Cerebellar cortex (tissue), 1 donor: ENCODE data around the gene PDGFRB.
A peak's percentile ranks its signal among the peaks of the same experiment; 100 is the strongest.

ENCODE experiments used
- DNase-seq: peaks from one replicate; pipeline ENCODE4 v3.0.0-alpha.2; 2015; ENCODE audit warnings: low spot score

Gene PDGFRB

GRCh38 chr5:150144246-150144801 is 11.3 kb downstream of the PDGFRB start:
- no peak for DNase-seq

- DNase-seq = no peak
Observed at GRCh38 chr5:150143350-150144245, 12.0 kb downstream of the PDGFRB start.

GRCh38 chr5:150142959-150143349 is 12.7 kb downstream of the PDGFRB start:
- DNase-seq = no peak

- DNase-seq = peak; percentile 52
Observed at GRCh38 chr5:150142185-150142958, 13.3 kb downstream of the PDGFRB start.

GRCh38 chr5:150141544-150142184 is 14.0 kb downstream of the PDGFRB start:
- DNase-seq = no peak

- DNase-seq = no peak
Observed at GRCh38 chr5:150140830-150141229, 14.8 kb downstream of the PDGFRB start.

- DNase-seq = no peak
Observed at GRCh38 chr5:150139334-150139733, 16.3 kb downstream of the PDGFRB start.

GRCh38 chr5:150138551-150139265 is 16.9 kb downstream of the PDGFRB start:
- DNase-seq = no peak

- no peak for DNase-seq
Observed at GRCh38 chr5:150137997-150138396, 17.6 kb downstream of the PDGFRB start.

- DNase-seq = no peak
Observed at GRCh38 chr5:150137168-150137957, 18.3 kb downstream of the PDGFRB start.

- no peak for DNase-seq
Observed at GRCh38 chr5:150136305-150137167, 19.1 kb downstream of the PDGFRB start.

- no peak for DNase-seq
Observed at GRCh38 chr5:150135557-150136304, 19.9 kb downstream of the PDGFRB start.

- no peak for DNase-seq
Observed at GRCh38 chr5:150134198-150134588, 21.5 kb downstream of the PDGFRB start.

GRCh38 chr5:150133581-150134197 is 22.0 kb downstream of the PDGFRB start:
- no peak for DNase-seq

GRCh38 chr5:150132740-150133139 is 22.9 kb downstream of the PDGFRB start:
- no peak for DNase-seq

- DNase-seq = no peak
Observed at GRCh38 chr5:150131978-150132694, 23.5 kb downstream of the PDGFRB start.

- DNase-seq = no peak
Observed at GRCh38 chr5:150131461-150131860, 24.2 kb downstream of the PDGFRB start.

- DNase-seq = no peak
Observed at GRCh38 chr5:150130493-150130922, 25.1 kb downstream of the PDGFRB start.
